Activated CD4-positive, alpha-beta T cell treated with anti-CD3 and anti-CD28 coated beads, Interleukin-2, amount 50 U/mL, for 16 hours (primary cell): ENCODE results near the gene DERL3.

ENCODE experiments used
- DNase-seq: peaks from one replicate; pipeline ENCODE4 v3.0.0-alpha.2; 2020

DERL3 gene

GRCh38 chr22:23801886-23802377 is 36.9 kb downstream of the DERL3 start:
- DNase-seq: no peak

GRCh38 chr22:23801238-23801821 is 37.5 kb downstream of the DERL3 start:
- DNase-seq: no peak

GRCh38 chr22:23800297-23801237 is 38.2 kb downstream of the DERL3 start:
- no peak for DNase-seq

GRCh38 chr22:23796461-23796860 is 42.3 kb downstream of the DERL3 start:
- no peak for DNase-seq

- no peak for DNase-seq
Observed at GRCh38 chr22:23793326-23793725, 45.5 kb downstream of the DERL3 start.

- DNase-seq: no peak
Observed at GRCh38 chr22:23791738-23792645, 46.8 kb downstream of the DERL3 start.

- no peak for DNase-seq
Observed at GRCh38 chr22:23790819-23791737, 47.7 kb downstream of the DERL3 start.

- no peak for DNase-seq
Observed at GRCh38 chr22:23789638-23790037, 49.2 kb downstream of the DERL3 start.

- no peak for DNase-seq
Observed at GRCh38 chr22:23789121-23789520, 49.7 kb downstream of the DERL3 start.

- DNase-seq: no peak
Observed at GRCh38 chr22:23787910-23788309, 50.9 kb downstream of the DERL3 start.

- DNase-seq: no peak
Observed at GRCh38 chr22:23787600-23787896, 51.3 kb downstream of the DERL3 start.

- peak; percentile 89 for DNase-seq
Observed at GRCh38 chr22:23786752-23787599, 51.8 kb downstream of the DERL3 start, which contains the start of gene SMARCB1. Gene SMARCB1 (plus strand): TSS chr22:23786966. CDS start chr22:23787170, 204 bp downstream.

GRCh38 chr22:23786261-23786710 is 52.5 kb downstream of the DERL3 start:
- DNase-seq: no peak
